PFSK-1 (cell line): ENCODE results near the gene GPBAR1.

Experiments
- FOXP2 ChIP-seq: optimal IDR thresholded peaks from 2 replicates; pipeline ENCODE3; 2011; ENCODE audit warnings: borderline replicate concordance, control low read depth, inconsistent platforms; ENCODE audit not compliant: insufficient read depth; ENCODE audit errors: extremely low read length, extremely low read depth
- POLR2AphosphoS5 ChIP-seq: IDR thresholded peaks from 2 replicates; pipeline ENCODE4 v1.6.1; 2012; ENCODE audit warnings: low read depth, mild to moderate bottlenecking, control low read depth, low read length, moderate library complexity
- SIN3A ChIP-seq: IDR thresholded peaks from 2 replicates; pipeline ENCODE4 v1.6.1; 2012; ENCODE audit warnings: mild to moderate bottlenecking, low read length, moderate library complexity, borderline replicate concordance; ENCODE audit not compliant: insufficient read depth
- TAF1 ChIP-seq: IDR thresholded peaks from 2 replicates; pipeline ENCODE4 v1.6.1; 2012; ENCODE audit warnings: low read length, control low read depth, borderline replicate concordance; ENCODE audit not compliant: insufficient read depth
- TF ChIP-seq, protein P1 (sequence below), 2 experiments: IDR thresholded peaks; 2 replicates each; pipeline versions ENCODE4 v1.6.1 to v1.8.0; 2011 to 2012; ENCODE audit warnings: low read depth in 2 of 2, low read length in 2 of 2, control low read depth in 1 of 2, inconsistent platforms in 1 of 2, mild to moderate bottlenecking in 1 of 2, moderate library complexity in 1 of 2; ENCODE audit not compliant: insufficient read depth in 1 of 2

DNA sequence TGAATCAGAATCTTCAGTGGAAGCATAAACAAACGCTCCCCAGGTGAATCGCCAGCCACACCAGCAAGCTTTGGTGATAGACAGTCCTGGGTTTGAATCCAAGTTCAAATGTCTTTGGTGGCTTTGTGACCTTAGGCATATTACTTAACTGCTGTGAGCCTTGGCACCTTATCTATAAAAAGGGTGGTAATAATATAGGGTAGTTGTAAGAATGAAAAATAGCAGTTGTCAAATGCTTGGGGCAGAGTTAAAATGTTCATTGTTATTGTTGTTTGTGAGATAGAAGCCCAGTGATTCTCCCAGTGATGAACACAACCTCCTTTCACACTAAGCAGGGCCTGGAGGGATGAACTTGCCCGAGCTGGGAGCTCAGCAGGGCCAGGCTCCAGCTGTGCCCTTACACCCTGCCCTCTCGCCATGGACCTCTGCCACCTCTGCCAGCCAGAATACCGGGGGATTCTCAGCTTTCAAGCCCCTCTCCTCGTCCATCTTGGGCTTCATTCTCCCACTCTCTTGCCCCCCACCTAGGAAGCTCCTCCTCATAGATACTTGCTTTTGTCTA, 37.6 kb downstream of the GPBAR1 start:
- no peak for TF ChIP-seq TAF1
- no peak for TF ChIP-seq SIN3A
- no peak for TF ChIP-seq POLR2AphosphoS5
- TF ChIP-seq, protein P1, sequence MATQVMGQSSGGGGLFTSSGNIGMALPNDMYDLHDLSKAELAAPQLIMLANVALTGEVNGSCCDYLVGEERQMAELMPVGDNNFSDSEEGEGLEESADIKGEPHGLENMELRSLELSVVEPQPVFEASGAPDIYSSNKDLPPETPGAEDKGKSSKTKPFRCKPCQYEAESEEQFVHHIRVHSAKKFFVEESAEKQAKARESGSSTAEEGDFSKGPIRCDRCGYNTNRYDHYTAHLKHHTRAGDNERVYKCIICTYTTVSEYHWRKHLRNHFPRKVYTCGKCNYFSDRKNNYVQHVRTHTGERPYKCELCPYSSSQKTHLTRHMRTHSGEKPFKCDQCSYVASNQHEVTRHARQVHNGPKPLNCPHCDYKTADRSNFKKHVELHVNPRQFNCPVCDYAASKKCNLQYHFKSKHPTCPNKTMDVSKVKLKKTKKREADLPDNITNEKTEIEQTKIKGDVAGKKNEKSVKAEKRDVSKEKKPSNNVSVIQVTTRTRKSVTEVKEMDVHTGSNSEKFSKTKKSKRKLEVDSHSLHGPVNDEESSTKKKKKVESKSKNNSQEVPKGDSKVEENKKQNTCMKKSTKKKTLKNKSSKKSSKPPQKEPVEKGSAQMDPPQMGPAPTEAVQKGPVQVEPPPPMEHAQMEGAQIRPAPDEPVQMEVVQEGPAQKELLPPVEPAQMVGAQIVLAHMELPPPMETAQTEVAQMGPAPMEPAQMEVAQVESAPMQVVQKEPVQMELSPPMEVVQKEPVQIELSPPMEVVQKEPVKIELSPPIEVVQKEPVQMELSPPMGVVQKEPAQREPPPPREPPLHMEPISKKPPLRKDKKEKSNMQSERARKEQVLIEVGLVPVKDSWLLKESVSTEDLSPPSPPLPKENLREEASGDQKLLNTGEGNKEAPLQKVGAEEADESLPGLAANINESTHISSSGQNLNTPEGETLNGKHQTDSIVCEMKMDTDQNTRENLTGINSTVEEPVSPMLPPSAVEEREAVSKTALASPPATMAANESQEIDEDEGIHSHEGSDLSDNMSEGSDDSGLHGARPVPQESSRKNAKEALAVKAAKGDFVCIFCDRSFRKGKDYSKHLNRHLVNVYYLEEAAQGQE (IDR thresholded peaks at IDR 0.05; ENCODE audit: insufficient read depth in 1 of 2, low read depth in 2 of 2, low read length in 2 of 2), result no peak
- no peak for TF ChIP-seq FOXP2
